Nephron (organoid): Measurements from ENCODE around the gene DHX57.
A peak's percentile ranks its signal among the peaks of the same experiment; 100 is the strongest.
"Not testable (repeated sequence)": the region's sequence is repeated elsewhere in the genome, so short reads cannot be mapped to it uniquely, and the experiment has no call there.

ENCODE experiments used
- H3K27ac Mint-ChIP-seq, 3 experiments: 2 replicates each; pipeline ENCODE4 v1.8.0; 2020; ENCODE audit warnings: mixed read lengths in 3 of 3, mild to moderate bottlenecking in 2 of 3, moderate library complexity in 1 of 3
- H3K27me3 Mint-ChIP-seq: 2 replicates; pipeline ENCODE4 v1.8.0; 2021; ENCODE audit warnings: low read depth, mild to moderate bottlenecking, moderate library complexity, mixed read lengths
- H3K36me3 Mint-ChIP-seq: 2 replicates; pipeline ENCODE4 v1.8.0; 2020; ENCODE audit warnings: low read depth, mixed read lengths
- H3K4me1 Mint-ChIP-seq: 2 replicates; pipeline ENCODE4 v1.8.0; 2020; ENCODE audit warnings: mixed read lengths
- H3K4me3 Mint-ChIP-seq, 3 experiments: 2 replicates each; pipeline ENCODE4 v1.8.0; 2020; ENCODE audit warnings: mild to moderate bottlenecking in 3 of 3, mixed read lengths in 3 of 3, moderate library complexity in 2 of 3
- H3K9me3 Mint-ChIP-seq: 2 replicates; pipeline ENCODE4 v1.8.0; 2020; ENCODE audit warnings: mixed read lengths
- TF ChIP-seq, protein P1 (sequence below), 3 experiments: fragments of 200-600 bp; sonication (generic); IDR thresholded peaks; one replicate each; pipeline ENCODE4 v1.5.0; 2021; ENCODE audit warnings: antibody characterized with exemption in 3 of 3; ENCODE audit not compliant: unreplicated experiment in 3 of 3

Gene DHX57

DNA sequence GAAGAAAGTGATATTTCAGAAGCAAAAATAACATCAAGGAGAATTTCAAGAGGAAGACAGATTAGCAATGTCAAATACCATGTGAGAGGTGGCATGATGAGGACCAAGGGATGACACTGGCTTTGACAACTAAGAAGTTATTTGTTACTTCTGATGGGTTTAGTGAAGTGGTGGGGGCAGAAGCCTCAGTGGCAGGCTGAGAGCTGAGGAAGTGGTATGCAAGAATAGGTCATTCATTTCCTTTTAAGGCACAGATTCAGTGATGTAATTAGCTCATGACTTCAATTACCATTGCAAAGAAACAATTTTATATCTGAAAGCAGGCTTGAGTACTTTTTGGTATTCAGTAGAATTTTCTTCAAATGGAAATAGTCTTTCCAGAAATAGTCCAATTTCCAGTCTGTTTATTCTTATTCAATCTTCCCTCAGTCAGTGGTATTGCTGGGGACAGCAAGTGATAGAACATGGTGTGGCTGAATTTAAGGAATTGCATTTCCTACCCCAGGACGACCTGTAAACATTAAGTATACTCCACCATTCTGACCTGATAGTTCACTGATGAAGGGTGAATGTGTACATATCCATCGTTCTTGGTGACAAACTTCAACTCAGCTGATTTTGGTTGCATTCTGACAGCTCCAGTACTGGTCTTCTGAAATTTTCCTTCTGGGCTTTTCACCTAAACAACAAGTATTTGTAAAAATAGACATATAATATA, 69.6 kb downstream of the DHX57 start:
- no peaks in the 10 kb centered on the region for H3K4me1 Mint-ChIP-seq
- H3K27me3 Mint-ChIP-seq = no peaks in the 10 kb centered on the region
- no peak overlapping the region for H3K27ac Mint-ChIP-seq
- H3K4me3 Mint-ChIP-seq = no peak overlapping the region
- H3K36me3 Mint-ChIP-seq = peaks cover 32% of the 10 kb centered on the region
- TF ChIP-seq, protein P1, sequence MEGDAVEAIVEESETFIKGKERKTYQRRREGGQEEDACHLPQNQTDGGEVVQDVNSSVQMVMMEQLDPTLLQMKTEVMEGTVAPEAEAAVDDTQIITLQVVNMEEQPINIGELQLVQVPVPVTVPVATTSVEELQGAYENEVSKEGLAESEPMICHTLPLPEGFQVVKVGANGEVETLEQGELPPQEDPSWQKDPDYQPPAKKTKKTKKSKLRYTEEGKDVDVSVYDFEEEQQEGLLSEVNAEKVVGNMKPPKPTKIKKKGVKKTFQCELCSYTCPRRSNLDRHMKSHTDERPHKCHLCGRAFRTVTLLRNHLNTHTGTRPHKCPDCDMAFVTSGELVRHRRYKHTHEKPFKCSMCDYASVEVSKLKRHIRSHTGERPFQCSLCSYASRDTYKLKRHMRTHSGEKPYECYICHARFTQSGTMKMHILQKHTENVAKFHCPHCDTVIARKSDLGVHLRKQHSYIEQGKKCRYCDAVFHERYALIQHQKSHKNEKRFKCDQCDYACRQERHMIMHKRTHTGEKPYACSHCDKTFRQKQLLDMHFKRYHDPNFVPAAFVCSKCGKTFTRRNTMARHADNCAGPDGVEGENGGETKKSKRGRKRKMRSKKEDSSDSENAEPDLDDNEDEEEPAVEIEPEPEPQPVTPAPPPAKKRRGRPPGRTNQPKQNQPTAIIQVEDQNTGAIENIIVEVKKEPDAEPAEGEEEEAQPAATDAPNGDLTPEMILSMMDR (IDR thresholded peaks at IDR 0.05; ENCODE audit: unreplicated experiment in 3 of 3) = no peak
- H3K9me3 Mint-ChIP-seq = no peaks in the 10 kb centered on the region

DNA sequence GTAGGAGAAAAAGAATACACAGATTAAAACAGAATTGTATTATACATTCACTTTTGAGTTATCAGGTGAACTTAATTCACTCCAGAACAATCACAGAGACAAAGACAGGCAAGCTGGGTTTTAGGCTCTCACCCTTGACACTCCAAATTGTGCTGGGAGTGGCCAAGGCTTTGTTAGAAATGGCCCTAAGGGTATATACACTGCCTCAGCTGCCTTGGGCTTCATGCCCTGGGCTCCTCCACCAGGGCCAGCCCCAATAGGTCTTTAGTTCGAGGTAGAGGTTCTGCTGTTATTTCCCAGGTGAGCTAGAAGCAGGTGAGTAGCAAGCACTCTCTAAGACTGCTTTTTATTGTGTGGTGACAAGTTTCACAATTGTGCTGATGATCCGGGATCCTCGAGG, 77.8 kb downstream of the DHX57 start:
- peaks cover 4% of the 10 kb centered on the region for H3K4me1 Mint-ChIP-seq
- H3K4me3 Mint-ChIP-seq = no peak overlapping the region
- H3K9me3 Mint-ChIP-seq = no peaks in the 10 kb centered on the region
- TF ChIP-seq, protein P1 (IDR thresholded peaks at IDR 0.05; ENCODE audit: unreplicated experiment in 3 of 3) = no peak
- peak overlapping the region in 1 of 3 experiments; percentile 53 for H3K27ac Mint-ChIP-seq
- H3K36me3 Mint-ChIP-seq = peaks cover 37% of the 10 kb centered on the region
- H3K27me3 Mint-ChIP-seq = no peaks in the 10 kb centered on the region

DNA sequence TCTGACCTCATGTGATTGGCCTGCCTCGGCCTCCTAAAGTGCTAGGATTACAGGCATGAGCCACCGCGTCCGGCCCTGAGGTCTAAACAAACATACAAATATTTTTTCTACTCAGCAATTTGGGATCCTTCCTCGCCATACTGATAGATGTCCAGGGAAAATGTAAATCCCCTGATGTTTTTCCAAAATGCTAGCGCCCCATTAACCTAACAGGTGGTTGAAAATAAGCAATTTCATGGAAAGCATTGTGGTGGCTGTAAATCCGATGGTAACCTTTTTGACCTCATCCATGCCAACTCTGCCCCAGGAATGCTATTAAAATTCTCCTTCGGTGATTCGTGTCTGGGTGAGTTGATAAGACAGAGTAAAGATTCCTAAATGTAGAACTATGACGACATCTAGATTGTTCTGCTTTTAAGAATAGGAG, 78.5 kb downstream of the DHX57 start:
- Mint-ChIP-seq H3K36me3 (peaks cover 31% of the 10 kb centered on the region), H3K4me1 (peaks cover 4% of the 10 kb centered on the region), H3K9me3 (no peaks in the 10 kb centered on the region), H3K27me3 (no peaks in the 10 kb centered on the region), H3K4me3 (no peak overlapping the region), H3K27ac (peak overlapping the region in 2 of 3 experiments; percentile 5 to 53)
- TF ChIP-seq, protein P1 (IDR thresholded peaks at IDR 0.05; ENCODE audit: unreplicated experiment in 3 of 3) = no peak

DNA sequence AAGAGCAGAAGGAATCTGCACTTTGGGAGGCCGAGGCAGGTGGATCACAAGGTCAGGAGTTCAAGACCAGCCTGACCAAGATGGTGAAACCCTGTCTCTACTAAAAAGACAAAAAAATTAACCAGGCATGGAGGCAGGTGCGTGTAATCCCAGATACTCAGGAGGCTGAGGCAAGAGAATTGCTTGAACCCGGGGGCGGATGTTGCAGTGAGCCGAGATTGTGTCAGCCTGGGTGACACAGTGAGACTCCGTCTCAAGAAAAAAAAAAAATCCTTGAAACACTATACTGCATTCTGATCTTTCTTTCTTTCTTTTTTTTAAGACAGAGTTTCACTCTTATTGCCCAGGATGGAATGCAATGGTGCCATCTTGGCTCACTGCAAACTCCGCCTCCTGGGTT, 80.7 kb downstream of the DHX57 start:
- peaks cover 19% of the 10 kb centered on the region for H3K36me3 Mint-ChIP-seq

DNA sequence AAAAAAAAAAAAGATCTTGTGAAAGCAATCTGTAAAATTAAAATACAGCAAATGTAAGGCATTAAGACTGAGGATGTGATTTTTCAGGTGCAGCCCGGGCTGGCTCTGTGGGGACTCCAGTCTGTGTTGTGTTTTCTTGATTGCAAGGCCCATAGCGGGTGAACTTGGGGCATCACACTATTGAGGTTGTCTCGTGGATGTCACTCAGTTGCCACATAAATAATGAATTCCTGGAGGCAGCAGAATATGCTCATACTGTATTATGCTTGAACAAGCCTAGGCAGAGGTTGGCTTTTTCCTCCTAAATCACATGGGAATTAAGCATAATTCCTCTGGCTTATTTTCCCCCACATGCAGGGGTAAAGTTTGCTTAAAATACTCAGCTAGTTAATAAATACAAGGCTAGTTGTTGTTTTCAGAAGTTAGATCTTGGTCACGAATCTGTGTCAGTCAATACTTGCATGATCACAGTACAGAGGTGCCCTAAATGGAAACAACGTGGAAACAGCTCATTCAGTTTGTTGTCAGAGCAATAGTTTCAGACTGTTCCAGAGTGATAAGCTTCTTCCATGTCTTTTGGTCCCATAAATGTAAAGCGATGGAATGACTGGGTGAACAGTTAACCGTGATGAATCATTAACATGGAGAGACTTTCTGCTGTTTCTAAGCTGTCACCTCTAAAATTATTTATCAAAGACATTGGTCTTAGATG, 81.3 kb downstream of the DHX57 start:
- Mint-ChIP-seq H3K4me1 (peaks cover 4% of the 10 kb centered on the region), H3K36me3 (peaks cover 19% of the 10 kb centered on the region), H3K9me3 (no peaks in the 10 kb centered on the region), H3K4me3 (no peak overlapping the region), H3K27ac (peak overlapping the region; percentile 81 to 89 (median 88)), H3K27me3 (no peaks in the 10 kb centered on the region)
- TF ChIP-seq, protein P1 (IDR thresholded peaks at IDR 0.05; ENCODE audit: unreplicated experiment in 3 of 3) = no peak

More for the DNA sequence above, 80.7 kb downstream of the DHX57 start:
- not testable (repeated sequence) for H3K27me3 Mint-ChIP-seq, H3K4me1 Mint-ChIP-seq, H3K4me3 Mint-ChIP-seq, H3K9me3 Mint-ChIP-seq
- peak overlapping the region; percentile 81 to 89 (median 88) for H3K27ac Mint-ChIP-seq

DNA sequence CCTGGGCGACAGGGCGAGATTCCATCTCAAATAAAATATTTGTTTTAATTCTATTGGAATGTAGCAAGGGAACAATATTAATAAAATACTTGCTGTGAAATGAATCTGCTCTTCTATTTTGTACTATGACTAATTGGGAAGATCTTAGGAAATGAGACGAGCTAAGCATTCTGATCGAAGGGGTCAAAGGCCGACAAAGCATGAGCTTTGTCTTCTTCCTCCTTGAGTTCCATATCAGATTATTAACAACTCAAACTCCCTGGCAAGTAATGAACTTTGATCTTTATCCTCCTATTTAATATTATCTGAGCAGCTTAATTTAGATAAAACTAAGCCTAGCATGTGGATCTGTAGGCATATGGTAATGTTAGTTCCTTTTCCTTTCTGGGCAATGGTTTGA, 82.2 kb downstream of the DHX57 start:
- TF ChIP-seq, protein P1 (IDR thresholded peaks at IDR 0.05; ENCODE audit: unreplicated experiment in 3 of 3) = no peak

More for the DNA sequence above, 82.2 kb downstream of the DHX57 start:
- peaks cover 4% of the 10 kb centered on the region for H3K4me1 Mint-ChIP-seq
- H3K9me3 Mint-ChIP-seq = no peaks in the 10 kb centered on the region
- H3K27ac Mint-ChIP-seq = peak overlapping the region in 2 of 3 experiments; percentile 88 to 89
- H3K27me3 Mint-ChIP-seq = no peaks in the 10 kb centered on the region
- H3K4me3 Mint-ChIP-seq = no peak overlapping the region
- H3K36me3 Mint-ChIP-seq = peaks cover 14% of the 10 kb centered on the region
